Effector memory CD4-positive, alpha-beta T cell (primary cell): Measurements from ENCODE around the gene SHROOM3.

Source experiments
- DNase-seq, 3 donors: peaks; one replicate each; pipeline ENCODE4 v3.0.0-alpha.2; 2020
- H3K27ac ChIP-seq: 2 replicates; pipeline ENCODE4 v1.7.0; 2013; ENCODE audit warnings: mild to moderate bottlenecking, low read length, moderate library complexity; ENCODE audit not compliant: insufficient read depth, poor library complexity, severe bottlenecking
- H3K27me3 ChIP-seq: replicated peaks from 2 replicates; pipeline ENCODE4 v1.7.0; 2013; ENCODE audit warnings: mild to moderate bottlenecking, low read length; ENCODE audit not compliant: insufficient read depth, control insufficient read depth, poor library complexity, severe bottlenecking
- H3K36me3 ChIP-seq: 2 replicates; pipeline ENCODE4 v1.7.0; 2013; ENCODE audit warnings: mild to moderate bottlenecking, low read length, moderate library complexity; ENCODE audit not compliant: control insufficient read depth, insufficient read depth
- H3K4me1 ChIP-seq: 2 replicates; pipeline ENCODE4 v1.7.0; 2013; ENCODE audit warnings: low read length, mild to moderate bottlenecking; ENCODE audit not compliant: control insufficient read depth, insufficient read depth, poor library complexity, severe bottlenecking
- H3K4me3 ChIP-seq: 2 replicates; pipeline ENCODE4 v1.7.0; 2013; ENCODE audit warnings: low read length, low read depth, mild to moderate bottlenecking; ENCODE audit not compliant: insufficient read depth, poor library complexity, severe bottlenecking
- H3K9me3 ChIP-seq: 2 replicates; pipeline ENCODE4 v1.7.0; 2013; ENCODE audit warnings: mild to moderate bottlenecking, low read length, moderate library complexity; ENCODE audit not compliant: control insufficient read depth

SHROOM3 gene

DNA sequence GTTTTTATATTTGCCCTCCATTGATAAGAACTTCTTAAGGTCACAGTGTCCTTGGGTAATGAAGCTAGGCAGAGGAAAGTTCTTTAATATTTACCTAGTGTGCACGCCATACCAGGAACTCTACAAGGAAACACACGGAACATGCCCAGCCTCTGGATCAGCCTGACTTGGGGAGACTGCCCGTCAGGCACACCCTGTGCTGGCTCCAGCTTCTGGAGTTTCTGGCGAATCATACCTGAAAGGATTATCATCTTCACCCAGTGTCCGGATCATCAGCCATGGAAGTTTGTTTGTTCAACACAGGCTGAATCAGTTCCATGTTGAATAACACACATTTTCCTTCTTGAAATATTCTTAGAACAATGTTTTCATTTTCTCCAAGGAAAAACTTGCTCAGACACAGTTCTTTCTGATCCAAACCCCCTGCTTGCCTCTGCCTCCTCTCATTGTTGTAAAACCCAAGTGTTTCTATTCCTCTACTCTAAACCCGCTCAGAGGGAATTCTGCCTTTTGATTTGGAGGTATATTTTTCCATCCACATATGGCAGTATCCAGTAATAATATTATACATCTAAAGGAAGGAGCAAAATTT, 176.7 kb downstream of the SHROOM3 start:
- H3K36me3 ChIP-seq, result no peaks in the 10 kb centered on the region
- no peaks in the 10 kb centered on the region for H3K27me3 ChIP-seq
- H3K4me3 ChIP-seq, result no peak overlapping the region
- H3K9me3 ChIP-seq, result no peaks in the 10 kb centered on the region
- H3K27ac ChIP-seq, result no peak overlapping the region
- no peaks in the 10 kb centered on the region for H3K4me1 ChIP-seq
- no peak for DNase-seq

DNA sequence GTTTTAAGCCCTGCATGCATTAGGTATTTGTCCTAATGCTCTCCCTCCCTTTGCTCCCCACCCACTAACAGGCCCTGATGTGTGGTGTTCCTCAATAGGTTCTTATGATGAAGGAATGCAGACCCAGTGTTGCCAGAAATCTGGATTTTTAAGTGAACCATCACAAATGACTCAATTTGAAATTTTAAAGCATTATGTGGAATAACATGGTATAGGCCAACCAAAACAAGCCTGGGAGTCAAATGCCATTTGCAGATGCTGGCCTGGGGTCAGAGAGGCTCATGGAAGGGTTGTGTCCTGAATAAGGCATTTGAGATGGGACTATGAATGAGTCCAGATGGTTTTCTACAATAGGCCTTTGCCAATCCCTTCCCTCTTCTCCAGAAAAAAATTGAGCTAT, 179.6 kb downstream of the SHROOM3 start:
- Histone ChIP-seq H3K4me1 (no peaks in the 10 kb centered on the region), H3K9me3 (no peaks in the 10 kb centered on the region)

DNA sequence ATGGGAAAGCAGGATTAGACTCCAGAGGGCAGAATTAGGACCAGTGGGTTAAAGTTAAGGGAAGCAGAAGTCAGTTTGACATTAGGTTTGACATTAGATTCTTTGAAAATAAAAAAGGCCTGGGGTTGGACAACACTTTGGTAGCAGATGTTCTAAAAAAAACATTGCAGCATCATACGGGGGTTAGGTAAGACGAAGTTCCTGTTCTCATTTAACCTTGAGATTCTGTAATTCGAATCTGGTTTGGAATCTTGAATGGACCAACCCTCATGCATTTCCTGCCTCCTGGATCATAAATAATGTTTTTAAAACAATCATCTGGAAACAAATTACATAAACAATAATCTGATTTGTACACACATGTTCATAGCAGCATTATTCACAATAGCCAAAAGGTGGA, 181.0 kb downstream of the SHROOM3 start:
- H3K4me3 ChIP-seq, result no peak overlapping the region
- H3K27ac ChIP-seq, result no peak overlapping the region
- H3K9me3 ChIP-seq, result no peaks in the 10 kb centered on the region
- no peaks in the 10 kb centered on the region for H3K4me1 ChIP-seq
- DNase-seq, result no peak
- no peaks in the 10 kb centered on the region for H3K27me3 ChIP-seq
- H3K36me3 ChIP-seq, result no peaks in the 10 kb centered on the region

More for the DNA sequence above, 179.6 kb downstream of the SHROOM3 start:
- H3K27ac ChIP-seq, result no peak overlapping the region
- DNase-seq, result no peak
- no peaks in the 10 kb centered on the region for H3K27me3 ChIP-seq
- no peak overlapping the region for H3K4me3 ChIP-seq
- no peaks in the 10 kb centered on the region for H3K36me3 ChIP-seq

DNA sequence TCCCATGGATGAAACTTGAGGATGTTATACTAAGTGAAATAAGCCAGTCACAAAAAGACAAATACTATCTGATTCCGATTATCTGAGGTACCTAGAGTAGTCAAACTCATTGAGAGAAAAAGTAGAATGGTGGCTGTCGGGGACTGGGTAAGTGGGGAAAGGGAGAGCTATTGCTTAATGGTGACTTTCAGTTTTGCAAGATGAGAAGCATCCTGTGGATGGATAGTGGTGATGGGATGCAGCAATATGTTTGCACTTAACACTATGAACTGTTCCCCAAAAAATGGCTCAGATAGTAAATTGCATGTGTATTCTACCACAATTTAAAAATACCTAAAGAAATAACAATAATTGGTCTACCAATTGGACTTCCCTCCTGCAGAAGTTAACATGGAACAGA, 181.5 kb downstream of the SHROOM3 start:
- Histone ChIP-seq H3K36me3 (no peaks in the 10 kb centered on the region), H3K27ac (no peak overlapping the region), H3K4me3 (no peak overlapping the region), H3K4me1 (no peaks in the 10 kb centered on the region), H3K9me3 (no peaks in the 10 kb centered on the region), H3K27me3 (no peaks in the 10 kb centered on the region)
- no peak for DNase-seq

- DNase-seq, result no peak
- H3K4me1 ChIP-seq, result no peaks in the 10 kb centered on the region
- no peaks in the 10 kb centered on the region for H3K27me3 ChIP-seq
- no peak overlapping the region for H3K4me3 ChIP-seq
- no peaks in the 10 kb centered on the region for H3K9me3 ChIP-seq
- no peak overlapping the region for H3K27ac ChIP-seq
- H3K36me3 ChIP-seq, result no peaks in the 10 kb centered on the region
These were observed 185.9 kb downstream of the SHROOM3 start for GRCh38 chr4:76620723-76621468.

DNA sequence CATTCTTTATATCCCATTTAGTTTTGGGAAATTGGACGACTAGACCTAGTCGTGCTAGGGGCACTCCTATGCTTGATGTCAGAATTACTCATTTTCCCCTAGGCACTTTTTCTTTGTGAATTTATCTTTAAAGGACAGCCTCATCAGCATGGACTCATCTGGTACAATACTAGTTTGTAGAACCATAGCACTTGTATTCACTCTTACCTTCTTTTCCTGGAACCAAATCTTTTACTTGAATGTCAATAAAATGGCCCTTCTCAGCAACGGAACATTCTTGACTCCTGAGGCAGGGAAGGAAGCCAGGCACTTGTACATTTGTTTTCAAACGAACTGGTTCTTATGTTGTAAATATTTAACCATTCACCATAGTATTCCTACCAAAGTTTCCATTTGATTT, 187.1 kb downstream of the SHROOM3 start:
- Histone ChIP-seq H3K36me3 (no peaks in the 10 kb centered on the region), H3K4me3 (no peak overlapping the region), H3K9me3 (no peaks in the 10 kb centered on the region), H3K4me1 (no peaks in the 10 kb centered on the region), H3K27ac (no peak overlapping the region), H3K27me3 (no peaks in the 10 kb centered on the region)
- DNase-seq, result no peak

DNA sequence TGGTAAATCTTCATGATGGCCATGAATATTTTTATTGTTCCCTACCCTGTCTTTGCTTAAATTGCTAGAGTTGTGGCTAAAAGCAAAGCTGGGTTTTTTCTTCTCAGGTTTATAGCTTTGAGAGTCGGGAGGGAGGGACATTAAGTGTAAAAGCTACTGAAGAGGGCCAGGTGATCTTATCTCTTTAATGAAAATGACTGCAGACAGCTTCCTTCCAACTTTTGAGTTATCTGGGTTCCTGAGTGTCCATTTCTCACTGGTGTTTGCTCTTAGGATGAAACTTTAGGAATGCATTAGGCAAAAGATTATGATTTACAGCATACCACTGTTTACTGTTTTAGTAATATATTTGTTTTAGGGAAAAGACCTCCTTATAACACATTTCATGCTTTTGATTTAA, 187.7 kb downstream of the SHROOM3 start:
- no peak overlapping the region for H3K4me3 ChIP-seq
- no peak overlapping the region for H3K27ac ChIP-seq
- H3K4me1 ChIP-seq, result no peaks in the 10 kb centered on the region
- no peaks in the 10 kb centered on the region for H3K27me3 ChIP-seq
- DNase-seq, result no peak
- H3K9me3 ChIP-seq, result no peaks in the 10 kb centered on the region
- no peaks in the 10 kb centered on the region for H3K36me3 ChIP-seq

- no peaks in the 10 kb centered on the region for H3K27me3 ChIP-seq
- DNase-seq, result no peak
- H3K4me3 ChIP-seq, result no peak overlapping the region
- no peaks in the 10 kb centered on the region for H3K36me3 ChIP-seq
- no peaks in the 10 kb centered on the region for H3K9me3 ChIP-seq
- no peak overlapping the region for H3K27ac ChIP-seq
- no peaks in the 10 kb centered on the region for H3K4me1 ChIP-seq
These were observed 188.4 kb downstream of the SHROOM3 start for GRCh38 chr4:76623217-76624045.

DNA sequence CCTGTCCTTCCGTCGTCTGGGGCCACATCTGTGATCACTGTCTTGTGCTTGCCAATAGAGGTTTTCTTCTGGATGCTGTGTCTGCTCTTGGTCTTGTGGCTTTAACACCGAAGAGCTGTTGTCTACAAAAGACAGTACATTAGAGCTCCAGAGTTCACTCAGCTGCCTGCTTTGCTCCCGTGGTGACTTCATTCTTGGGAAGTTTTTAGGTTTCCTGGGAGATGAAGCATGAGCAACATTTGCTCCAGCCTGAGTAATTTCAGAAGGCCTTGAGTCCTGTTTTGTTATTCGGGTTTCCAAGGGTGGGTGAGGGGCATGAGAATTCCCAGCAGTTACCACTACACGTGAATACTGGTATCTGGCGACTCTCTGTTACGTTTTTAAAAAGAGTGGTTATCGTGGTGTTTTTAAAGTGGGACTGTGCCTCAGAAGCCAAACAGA, 189.2 kb downstream of the SHROOM3 start:
- no peak for DNase-seq
- H3K4me1 ChIP-seq, result no peaks in the 10 kb centered on the region
- H3K36me3 ChIP-seq, result no peaks in the 10 kb centered on the region
- H3K9me3 ChIP-seq, result no peaks in the 10 kb centered on the region
- H3K27ac ChIP-seq, result no peak overlapping the region
- no peak overlapping the region for H3K4me3 ChIP-seq
- H3K27me3 ChIP-seq, result no peaks in the 10 kb centered on the region
